ENCODE measurements around the gene KIF3B. TPM values are rescaled to one million over a fixed set of nuclear protein-coding genes. Genes with fewer than 3 reads are reported as not detected.

The KIF3B gene
- total and polyA plus RNA-seq, 10 of the 15 experiments (the other 5 are each of a cell fraction or from before 2014, with no cell fraction given), result 7.4 to 37.3 (median 25.9) TPM

DNA sequence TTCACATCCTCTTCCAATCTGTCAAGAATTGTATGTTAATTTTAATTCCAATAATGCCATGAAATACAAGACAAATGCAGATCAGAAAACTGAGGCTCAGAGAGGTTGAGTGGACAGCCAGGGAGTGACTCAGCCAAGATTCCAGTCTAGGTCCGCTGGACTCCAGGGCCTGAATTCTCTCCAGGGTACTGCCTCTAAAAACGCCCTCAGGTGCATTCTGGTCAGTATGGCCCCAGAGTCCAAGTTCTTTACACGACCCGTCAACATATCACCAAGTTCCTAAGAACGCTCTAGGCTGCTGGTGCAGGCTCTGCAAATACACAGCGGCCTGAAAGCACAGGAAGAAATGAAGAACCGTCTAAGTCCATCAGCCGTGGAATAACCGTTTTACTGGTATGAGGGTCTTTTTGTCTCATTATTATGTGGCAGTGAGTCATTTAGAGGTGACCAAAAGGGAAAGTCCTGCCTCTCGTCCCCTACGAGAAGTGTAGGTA, 80.0 kb downstream of the KIF3B start (continued):
- TF ChIP-seq, protein P1, sequence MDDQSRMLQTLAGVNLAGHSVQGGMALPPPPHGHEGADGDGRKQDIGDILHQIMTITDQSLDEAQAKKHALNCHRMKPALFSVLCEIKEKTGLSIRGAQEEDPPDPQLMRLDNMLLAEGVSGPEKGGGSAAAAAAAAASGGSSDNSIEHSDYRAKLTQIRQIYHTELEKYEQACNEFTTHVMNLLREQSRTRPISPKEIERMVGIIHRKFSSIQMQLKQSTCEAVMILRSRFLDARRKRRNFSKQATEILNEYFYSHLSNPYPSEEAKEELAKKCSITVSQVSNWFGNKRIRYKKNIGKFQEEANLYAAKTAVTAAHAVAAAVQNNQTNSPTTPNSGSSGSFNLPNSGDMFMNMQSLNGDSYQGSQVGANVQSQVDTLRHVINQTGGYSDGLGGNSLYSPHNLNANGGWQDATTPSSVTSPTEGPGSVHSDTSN (IDR thresholded peaks at IDR 0.05; ENCODE audit: insufficient replicate concordance, low read depth, low read length), result no peak
- no peak for TF ChIP-seq FOS (IDR thresholded peaks at IDR 0.05; ENCODE audit: borderline replicate concordance, extremely low read depth, insufficient read length)
- no peak for TF ChIP-seq CHD2 (IDR thresholded peaks at IDR 0.05; ENCODE audit: borderline replicate concordance, low read depth, low read length)
- TF ChIP-seq, protein P2, sequence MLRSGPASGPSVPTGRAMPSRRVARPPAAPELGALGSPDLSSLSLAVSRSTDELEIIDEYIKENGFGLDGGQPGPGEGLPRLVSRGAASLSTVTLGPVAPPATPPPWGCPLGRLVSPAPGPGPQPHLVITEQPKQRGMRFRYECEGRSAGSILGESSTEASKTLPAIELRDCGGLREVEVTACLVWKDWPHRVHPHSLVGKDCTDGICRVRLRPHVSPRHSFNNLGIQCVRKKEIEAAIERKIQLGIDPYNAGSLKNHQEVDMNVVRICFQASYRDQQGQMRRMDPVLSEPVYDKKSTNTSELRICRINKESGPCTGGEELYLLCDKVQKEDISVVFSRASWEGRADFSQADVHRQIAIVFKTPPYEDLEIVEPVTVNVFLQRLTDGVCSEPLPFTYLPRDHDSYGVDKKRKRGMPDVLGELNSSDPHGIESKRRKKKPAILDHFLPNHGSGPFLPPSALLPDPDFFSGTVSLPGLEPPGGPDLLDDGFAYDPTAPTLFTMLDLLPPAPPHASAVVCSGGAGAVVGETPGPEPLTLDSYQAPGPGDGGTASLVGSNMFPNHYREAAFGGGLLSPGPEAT (IDR thresholded peaks at IDR 0.05; ENCODE audit: low read depth), result peak; percentile 89; the same call in 1 of the 2 replicates
- no peak for TF ChIP-seq ASH2L (IDR thresholded peaks at IDR 0.05; ENCODE audit: borderline replicate concordance, low read depth)
- TF ChIP-seq CHD1 (IDR thresholded peaks at IDR 0.05; ENCODE audit: low read depth, low read length), result no peak
- TF ChIP-seq ZNF384 (IDR thresholded peaks at IDR 0.05; ENCODE audit: borderline replicate concordance, low read depth, low read length), result no peak
- no peak for TF ChIP-seq CEBPB (IDR thresholded peaks at IDR 0.05; ENCODE audit: borderline replicate concordance in 1 of 2, low read depth in 2 of 2, low read length in 2 of 2)
- no peak for TF ChIP-seq CHD4 (IDR thresholded peaks at IDR 0.05)
- no peak for TF ChIP-seq ZNF274 (IDR thresholded peaks at IDR 0.05; ENCODE audit: insufficient read depth, insufficient read length)
- TF ChIP-seq MTA3 (IDR thresholded peaks at IDR 0.05; ENCODE audit: borderline replicate concordance, low read length), result peak; percentile 93; the same call in 1 of the 2 replicates
- no peak for TF ChIP-seq MEF2B (IDR thresholded peaks at IDR 0.05; ENCODE audit: partially characterized antibody, poor library complexity, severe bottlenecking)
- TF ChIP-seq, protein P3, sequence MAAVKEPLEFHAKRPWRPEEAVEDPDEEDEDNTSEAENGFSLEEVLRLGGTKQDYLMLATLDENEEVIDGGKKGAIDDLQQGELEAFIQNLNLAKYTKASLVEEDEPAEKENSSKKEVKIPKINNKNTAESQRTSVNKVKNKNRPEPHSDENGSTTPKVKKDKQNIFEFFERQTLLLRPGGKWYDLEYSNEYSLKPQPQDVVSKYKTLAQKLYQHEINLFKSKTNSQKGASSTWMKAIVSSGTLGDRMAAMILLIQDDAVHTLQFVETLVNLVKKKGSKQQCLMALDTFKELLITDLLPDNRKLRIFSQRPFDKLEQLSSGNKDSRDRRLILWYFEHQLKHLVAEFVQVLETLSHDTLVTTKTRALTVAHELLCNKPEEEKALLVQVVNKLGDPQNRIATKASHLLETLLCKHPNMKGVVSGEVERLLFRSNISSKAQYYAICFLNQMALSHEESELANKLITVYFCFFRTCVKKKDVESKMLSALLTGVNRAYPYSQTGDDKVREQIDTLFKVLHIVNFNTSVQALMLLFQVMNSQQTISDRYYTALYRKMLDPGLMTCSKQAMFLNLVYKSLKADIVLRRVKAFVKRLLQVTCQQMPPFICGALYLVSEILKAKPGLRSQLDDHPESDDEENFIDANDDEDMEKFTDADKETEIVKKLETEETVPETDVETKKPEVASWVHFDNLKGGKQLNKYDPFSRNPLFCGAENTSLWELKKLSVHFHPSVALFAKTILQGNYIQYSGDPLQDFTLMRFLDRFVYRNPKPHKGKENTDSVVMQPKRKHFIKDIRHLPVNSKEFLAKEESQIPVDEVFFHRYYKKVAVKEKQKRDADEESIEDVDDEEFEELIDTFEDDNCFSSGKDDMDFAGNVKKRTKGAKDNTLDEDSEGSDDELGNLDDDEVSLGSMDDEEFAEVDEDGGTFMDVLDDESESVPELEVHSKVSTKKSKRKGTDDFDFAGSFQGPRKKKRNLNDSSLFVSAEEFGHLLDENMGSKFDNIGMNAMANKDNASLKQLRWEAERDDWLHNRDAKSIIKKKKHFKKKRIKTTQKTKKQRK (IDR thresholded peaks at IDR 0.05; ENCODE audit: low read depth, low read length), result no peak
- TF ChIP-seq FOXM1 (IDR thresholded peaks at IDR 0.05; ENCODE audit: low read depth, low read length), result peak; percentile 93
- peak; percentile 51; the same call in 1 of the 2 replicates for TF ChIP-seq MXI1 (IDR thresholded peaks at IDR 0.05; ENCODE audit: low read depth, low read length)
- TF ChIP-seq RBBP5 (conservative IDR thresholded peaks at IDR 0.05), result no peak
- TF ChIP-seq, protein P4, sequence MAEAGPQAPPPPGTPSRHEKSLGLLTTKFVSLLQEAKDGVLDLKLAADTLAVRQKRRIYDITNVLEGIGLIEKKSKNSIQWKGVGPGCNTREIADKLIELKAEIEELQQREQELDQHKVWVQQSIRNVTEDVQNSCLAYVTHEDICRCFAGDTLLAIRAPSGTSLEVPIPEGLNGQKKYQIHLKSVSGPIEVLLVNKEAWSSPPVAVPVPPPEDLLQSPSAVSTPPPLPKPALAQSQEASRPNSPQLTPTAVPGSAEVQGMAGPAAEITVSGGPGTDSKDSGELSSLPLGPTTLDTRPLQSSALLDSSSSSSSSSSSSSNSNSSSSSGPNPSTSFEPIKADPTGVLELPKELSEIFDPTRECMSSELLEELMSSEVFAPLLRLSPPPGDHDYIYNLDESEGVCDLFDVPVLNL (IDR thresholded peaks at IDR 0.05; ENCODE audit: low read depth, low read length), result 0 out of 2 replicates have a peak, but pooled peaks have one; percentile 21
- no peak for TF ChIP-seq KDM1A (IDR thresholded peaks at IDR 0.05; ENCODE audit: borderline replicate concordance)
- TF ChIP-seq TCF12 (IDR thresholded peaks at IDR 0.05; ENCODE audit: low read depth, low read length), result peak; percentile 33; the same call in 1 of the 2 replicates
- TF ChIP-seq BCL11A (IDR thresholded peaks at IDR 0.05; ENCODE audit: low read depth, low read length), result peak; percentile 93
- peak; percentile 94 for TF ChIP-seq SMAD5 (IDR thresholded peaks at IDR 0.05; ENCODE audit: low read depth)
- TF ChIP-seq PML (IDR thresholded peaks at IDR 0.05; ENCODE audit: low read length), result peak; percentile 93
- TF ChIP-seq POLR2AphosphoS2 (IDR thresholded peaks at IDR 0.05; ENCODE audit: low read depth, low read length), result peak; percentile 20; the same call in 1 of the 2 replicates
- TF ChIP-seq EP300 (IDR thresholded peaks at IDR 0.05; ENCODE audit: borderline replicate concordance in 1 of 2, control insufficient read depth in 1 of 2, low read depth in 2 of 2, low read length in 2 of 2), result peak; percentile 80 to 97
